GM23338 (cell line): ENCODE data around the gene GNB5.

ENCODE experiments used
- CTCF ChIP-seq, 2 experiments: fragments of 200-600 bp in 1 of 2; sonication (generic) in 1 of 2; conservative IDR thresholded peaks; 2 replicates each; pipeline versions ENCODE4 v1.5.1 to v1.6.1; 2016 to 2017; ENCODE audit warnings: antibody characterized with exemption in 2 of 2, low read depth in 2 of 2, mild to moderate bottlenecking in 2 of 2, moderate library complexity in 1 of 2
- EZH2 ChIP-seq: fragments of 200-600 bp; sonication (generic); IDR thresholded peaks from one replicate; pipeline ENCODE4 v1.8.0; 2017; ENCODE audit warnings: antibody characterized with exemption, mild to moderate bottlenecking, low read depth; ENCODE audit not compliant: unreplicated experiment
- EZH2phosphoT487 ChIP-seq: fragments of 200-600 bp; sonication (generic); IDR thresholded peaks from one replicate; pipeline ENCODE4 v1.8.1; 2018; ENCODE audit warnings: antibody characterized with exemption; ENCODE audit not compliant: unreplicated experiment
- JUNB ChIP-seq: IDR thresholded peaks from one replicate; pipeline ENCODE4 v1.6.1; 2016; ENCODE audit warnings: antibody characterized with exemption; ENCODE audit not compliant: unreplicated experiment
- POLR2AphosphoS5 ChIP-seq: IDR thresholded peaks from 2 replicates; pipeline ENCODE4 v1.6.1; 2016; ENCODE audit warnings: antibody characterized with exemption, low read depth

GRCh38 chr15:52090193-52090592 lies 101.0 kb downstream of the GNB5 start:
- TF ChIP-seq CTCF (conservative IDR thresholded peaks at IDR 0.05; ENCODE audit: low read depth in 2 of 2) (no peak), EZH2phosphoT487 (no peak), JUNB (no peak), POLR2AphosphoS5 (no peak), EZH2 (no peak)
